ENCODE measurements around the gene MALSU1.
"Not testable (repeated sequence)": the region's sequence is repeated elsewhere in the genome, so short reads cannot be mapped to it uniquely, and the experiment has no call there.

MALSU1 gene

DNA sequence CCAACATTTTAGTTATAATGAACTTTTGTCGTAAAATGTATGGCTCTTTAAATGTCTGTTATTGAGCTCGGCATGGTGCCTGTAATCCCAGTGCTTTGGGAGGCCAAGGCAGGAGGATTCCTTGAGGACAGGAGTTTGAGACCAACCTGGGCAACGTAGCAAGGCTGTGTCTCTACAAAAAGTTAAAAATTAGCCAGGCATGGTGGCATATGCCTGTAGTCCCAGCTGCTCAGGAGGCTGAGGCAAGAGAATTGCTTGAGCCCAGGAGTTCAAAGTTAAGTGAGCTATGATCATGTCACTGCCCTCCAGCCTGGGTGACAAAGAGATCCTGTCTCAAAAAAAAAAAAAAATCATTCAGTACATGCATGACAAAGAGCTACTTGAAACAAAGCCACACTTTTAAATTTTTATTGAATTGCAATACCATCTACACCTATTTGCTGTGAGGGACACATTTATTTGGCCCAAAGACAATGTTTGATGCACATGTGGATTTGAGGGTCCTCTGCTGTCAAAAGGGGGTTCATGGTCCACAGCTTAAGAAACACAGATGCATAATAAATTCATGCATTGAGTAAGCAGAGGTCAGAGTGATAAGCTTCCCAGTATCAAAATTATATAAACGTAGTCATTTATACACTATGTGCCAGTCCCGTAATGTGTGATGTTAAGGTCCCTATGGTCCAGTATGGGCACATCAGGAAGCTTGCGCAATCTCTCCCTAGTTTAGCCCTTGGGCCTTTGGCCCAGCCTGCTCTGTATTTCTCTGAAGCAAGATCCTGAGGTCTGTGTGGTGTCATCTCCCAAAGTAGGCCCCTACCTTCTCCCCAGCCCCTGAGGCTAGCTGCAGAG is 4.4 kb upstream of the MALSU1 start:
- DNase-seq (ENCODE audit: low read depth): no peak
- no peak overlapping the region for H3K4me3 ChIP-seq (ENCODE audit: low read length)
- TF ChIP-seq, protein P1, sequence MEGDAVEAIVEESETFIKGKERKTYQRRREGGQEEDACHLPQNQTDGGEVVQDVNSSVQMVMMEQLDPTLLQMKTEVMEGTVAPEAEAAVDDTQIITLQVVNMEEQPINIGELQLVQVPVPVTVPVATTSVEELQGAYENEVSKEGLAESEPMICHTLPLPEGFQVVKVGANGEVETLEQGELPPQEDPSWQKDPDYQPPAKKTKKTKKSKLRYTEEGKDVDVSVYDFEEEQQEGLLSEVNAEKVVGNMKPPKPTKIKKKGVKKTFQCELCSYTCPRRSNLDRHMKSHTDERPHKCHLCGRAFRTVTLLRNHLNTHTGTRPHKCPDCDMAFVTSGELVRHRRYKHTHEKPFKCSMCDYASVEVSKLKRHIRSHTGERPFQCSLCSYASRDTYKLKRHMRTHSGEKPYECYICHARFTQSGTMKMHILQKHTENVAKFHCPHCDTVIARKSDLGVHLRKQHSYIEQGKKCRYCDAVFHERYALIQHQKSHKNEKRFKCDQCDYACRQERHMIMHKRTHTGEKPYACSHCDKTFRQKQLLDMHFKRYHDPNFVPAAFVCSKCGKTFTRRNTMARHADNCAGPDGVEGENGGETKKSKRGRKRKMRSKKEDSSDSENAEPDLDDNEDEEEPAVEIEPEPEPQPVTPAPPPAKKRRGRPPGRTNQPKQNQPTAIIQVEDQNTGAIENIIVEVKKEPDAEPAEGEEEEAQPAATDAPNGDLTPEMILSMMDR (conservative IDR thresholded peaks at IDR 0.05; ENCODE audit: low read depth, low read length): no peak

- H3K4me3 ChIP-seq (ENCODE audit: low read length): no peak overlapping the region
- TF ChIP-seq, protein P1 (conservative IDR thresholded peaks at IDR 0.05; ENCODE audit: low read depth, low read length): no peak
- no peak for DNase-seq (ENCODE audit: low read depth)
Measured at GRCh38 chr7:23295401-23295697, 3.8 kb upstream of the MALSU1 start.

DNA sequence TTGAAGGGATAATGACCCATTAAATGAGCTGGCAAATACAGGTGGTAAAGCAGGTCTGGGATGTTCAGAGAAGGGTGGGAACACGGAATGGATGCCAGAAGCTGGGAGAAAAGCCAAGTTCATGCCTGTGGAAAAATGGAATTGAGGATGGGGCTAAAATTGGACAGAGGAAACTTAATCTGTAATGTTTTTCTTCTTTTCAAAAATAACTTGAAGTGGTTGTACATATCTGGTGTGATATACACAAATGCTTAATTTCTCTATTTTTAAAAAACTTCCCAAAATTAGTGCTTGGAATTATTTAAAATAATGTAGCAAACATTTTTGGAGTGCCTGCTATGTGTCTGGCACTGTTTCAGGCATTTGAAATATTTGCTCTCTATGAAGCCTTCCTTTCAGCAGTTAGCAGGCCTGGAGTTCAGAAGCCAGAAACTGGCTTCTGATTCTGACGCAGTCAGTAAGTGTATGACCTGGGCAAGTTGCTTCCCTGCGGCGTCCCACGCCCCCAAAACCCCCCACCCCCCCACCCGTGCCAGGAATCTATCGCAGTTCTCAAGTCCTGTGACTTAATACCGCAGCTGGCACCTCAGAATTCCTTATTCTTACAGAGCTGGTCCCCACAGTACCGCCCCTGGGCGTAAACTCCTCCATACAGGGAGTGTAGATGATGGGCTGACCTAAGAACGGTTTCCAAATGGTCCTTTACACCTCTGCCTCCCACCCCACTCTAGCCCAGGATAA is 828 bp upstream of the MALSU1 start:
- H3K4me3 ChIP-seq (ENCODE audit: low read length): peak overlapping the region; percentile 98
- DNase-seq (ENCODE audit: low read depth): peak; percentile 90

DNA sequence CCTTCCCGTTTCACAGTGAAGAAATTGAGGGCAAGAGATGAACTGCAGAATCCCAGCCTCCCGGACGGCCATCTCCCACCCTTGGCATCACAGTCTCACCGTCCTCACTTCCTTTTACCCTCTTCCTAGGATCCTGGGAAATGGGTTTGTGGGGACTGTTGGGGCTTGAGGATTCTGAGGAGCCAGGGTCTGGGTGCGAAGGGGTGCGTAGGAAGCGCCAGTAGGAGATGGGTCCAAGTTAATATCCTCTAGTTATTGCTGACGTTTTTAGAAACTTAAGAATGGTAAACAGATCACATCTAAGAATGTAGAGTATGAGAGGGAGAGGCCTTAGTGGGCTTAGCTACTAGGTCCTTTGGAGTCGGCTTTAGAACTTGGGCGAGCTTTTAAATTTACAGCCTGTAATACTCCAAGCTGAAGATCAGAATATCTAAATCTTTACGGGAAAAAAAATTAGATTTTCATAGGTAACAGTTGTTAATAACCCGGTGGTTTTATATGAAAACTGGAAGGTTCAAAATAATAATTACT is 696 bp downstream of the MALSU1 start:
- TF ChIP-seq, protein P1 (conservative IDR thresholded peaks at IDR 0.05; ENCODE audit: low read depth, low read length): no peak
- H3K4me3 ChIP-seq (ENCODE audit: low read length): peak overlapping the region; percentile 98
- DNase-seq (ENCODE audit: low read depth): peak; percentile 30

More for the DNA sequence above, 828 bp upstream of the MALSU1 start:
- TF ChIP-seq, protein P1 (conservative IDR thresholded peaks at IDR 0.05; ENCODE audit: low read depth, low read length): no peak

- H3K4me3 ChIP-seq (ENCODE audit: low read length): no peak overlapping the region
- DNase-seq (ENCODE audit: low read depth): no peak
- TF ChIP-seq, protein P1 (conservative IDR thresholded peaks at IDR 0.05; ENCODE audit: low read depth, low read length): no peak
Measured at GRCh38 chr7:23306936-23307521, 7.9 kb downstream of the MALSU1 start.

- no peak for DNase-seq (ENCODE audit: low read depth)
- no peak overlapping the region for H3K4me3 ChIP-seq (ENCODE audit: low read length)
- TF ChIP-seq, protein P1 (conservative IDR thresholded peaks at IDR 0.05; ENCODE audit: low read depth, low read length): no peak
Measured at GRCh38 chr7:23308754-23309153, 9.6 kb downstream of the MALSU1 start.

DNA sequence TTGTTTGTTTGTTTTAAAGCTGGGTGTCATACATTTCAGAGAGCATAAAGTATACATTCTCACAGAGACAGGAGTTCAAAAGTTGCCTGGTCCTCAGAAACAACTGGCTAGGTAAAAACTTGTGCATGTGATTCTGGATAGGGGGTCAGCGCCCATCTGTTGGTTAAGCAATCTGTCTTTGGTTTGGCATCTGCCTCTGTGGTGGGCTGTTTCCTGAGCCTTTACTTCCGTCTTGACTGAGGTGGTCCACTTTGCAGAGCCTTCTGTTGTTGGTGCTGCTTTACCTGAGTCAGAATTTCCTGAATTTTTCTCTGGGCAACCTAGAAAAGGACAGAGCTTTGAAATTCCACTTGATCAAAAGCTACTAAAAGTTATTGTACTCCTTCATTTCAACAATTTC is 13.0 kb downstream of the MALSU1 start:
- not testable (repeated sequence) for DNase-seq (ENCODE audit: low read depth); H3K4me3 ChIP-seq (ENCODE audit: low read length)

All from retinal pigment epithelial cell (primary cell).